Suprapubic skin (tissue), 4 donors: Measurements from ENCODE around the gene ICOS. TPM values are rescaled to one million over a fixed set of nuclear protein-coding genes. Genes with fewer than 3 reads are reported as not detected.

ENCODE experiments used
- DNase-seq, 2 donors: peaks; one replicate each; pipeline ENCODE4 v3.0.0-alpha.2; 2019; ENCODE audit warnings: low spot score in 2 of 2
- H3K27ac ChIP-seq: fragments of 200-600 bp; sonication (generic); one replicate; pipeline ENCODE4 v1.5.1; 2019
- H3K27me3 ChIP-seq: fragments of 200-600 bp; sonication (generic); one replicate; pipeline ENCODE4 v1.5.1; 2019
- H3K36me3 ChIP-seq: fragments of 200-600 bp; sonication (generic); one replicate; pipeline ENCODE4 v1.5.1; 2019
- H3K4me1 ChIP-seq: fragments of 200-600 bp; sonication (generic); one replicate; pipeline ENCODE4 v1.5.1; 2019
- H3K4me3 ChIP-seq: fragments of 200-600 bp; sonication (generic); one replicate; pipeline ENCODE4 v1.5.1; 2019; ENCODE audit warnings: mild to moderate bottlenecking
- H3K9me3 ChIP-seq: fragments of 200-600 bp; sonication (generic); one replicate; pipeline ENCODE4 v1.5.1; 2019
- CTCF ChIP-seq, 2 donors: fragments of 200-600 bp in 1 of 2; fragments of 450-650 bp in 1 of 2; sonication (generic) in 1 of 2; IDR thresholded peaks; one replicate each; pipeline ENCODE4 v1.5.1; 2016 to 2019; ENCODE audit warnings: antibody characterized with exemption in 2 of 2, mild to moderate bottlenecking in 1 of 2, moderate library complexity in 1 of 2
- EP300 ChIP-seq: sonication (generic); formaldehyde crosslinking; IDR thresholded peaks from one replicate; pipeline ENCODE4 v1.6.1; 2017; ENCODE audit warnings: antibody characterized with exemption
- POLR2A ChIP-seq, 2 donors: fragments of 450-650 bp; IDR thresholded peaks; one replicate each; pipeline ENCODE4 v1.6.1; 2017; ENCODE audit warnings: antibody characterized with exemption in 2 of 2, mild to moderate bottlenecking in 2 of 2, moderate library complexity in 2 of 2
- POLR2AphosphoS5 ChIP-seq, 3 donors: sonication (generic); formaldehyde crosslinking; IDR thresholded peaks; one replicate each; pipeline ENCODE4 v1.6.1; 2017; ENCODE audit warnings: antibody characterized with exemption in 3 of 3
- WGBS: methylation state at CpG from one replicate; pipeline ENCODE4 v1.1.5; 2018; 5-methylcytosine and 5-hydroxymethylcytosine counted together
- total RNA-seq, 4 donors: library from RNA; depleted of rRNA; stranded (reverse); fragments of >200 nt; gene quantifications; one replicate each; pipeline ENCODE4 v1.1.0, GENCODE V29; 2016

The ICOS gene
- total RNA-seq, 4 donors from 2014 or later, result 0.47 TPM; not detected in 3

- Histone ChIP-seq H3K27ac (no peak overlapping the region), H3K4me1 (no peaks in the 10 kb centered on the region), H3K36me3 (no peaks in the 10 kb centered on the region), H3K4me3 (no peak overlapping the region), H3K27me3 (no peaks in the 10 kb centered on the region), H3K9me3 (no peaks in the 10 kb centered on the region)
- DNase-seq, result no peak
- TF ChIP-seq CTCF (IDR thresholded peaks at IDR 0.05) (no peak), EP300 (no peak), POLR2A (IDR thresholded peaks at IDR 0.05) (no peak), POLR2AphosphoS5 (IDR thresholded peaks at IDR 0.05) (no peak)
- WGBS, result 70% methylated on average over 1 of the region's 1 CpG
Measured at GRCh38 chr2:203997481-203997880, 60.9 kb downstream of the ICOS start.

GRCh38 chr2:203997980-203998809 lies 61.6 kb downstream of the ICOS start:
- no peak for DNase-seq
- WGBS, result 77% methylated on average over 6 of the region's 6 CpGs
- no peaks in the 10 kb centered on the region for H3K27me3 ChIP-seq
- TF ChIP-seq POLR2AphosphoS5 (IDR thresholded peaks at IDR 0.05) (no peak), POLR2A (IDR thresholded peaks at IDR 0.05) (no peak), CTCF (IDR thresholded peaks at IDR 0.05) (no peak), EP300 (no peak)
- no peak overlapping the region for H3K4me3 ChIP-seq
- no peak overlapping the region for H3K27ac ChIP-seq
- H3K4me1 ChIP-seq, result no peaks in the 10 kb centered on the region
- no peaks in the 10 kb centered on the region for H3K9me3 ChIP-seq
- no peaks in the 10 kb centered on the region for H3K36me3 ChIP-seq

GRCh38 chr2:203999835-204000234 lies 63.3 kb downstream of the ICOS start:
- Histone ChIP-seq H3K36me3 (no peaks in the 10 kb centered on the region), H3K27ac (no peak overlapping the region), H3K27me3 (no peaks in the 10 kb centered on the region), H3K4me1 (peaks cover 8% of the 10 kb centered on the region), H3K4me3 (no peak overlapping the region), H3K9me3 (no peaks in the 10 kb centered on the region)
- DNase-seq, result no peak
- TF ChIP-seq EP300 (no peak), POLR2A (IDR thresholded peaks at IDR 0.05) (no peak), POLR2AphosphoS5 (IDR thresholded peaks at IDR 0.05) (no peak), CTCF (IDR thresholded peaks at IDR 0.05) (no peak)

- H3K4me3 ChIP-seq, result no peak overlapping the region
- TF ChIP-seq POLR2AphosphoS5 (IDR thresholded peaks at IDR 0.05) (no peak), CTCF (IDR thresholded peaks at IDR 0.05) (no peak), EP300 (no peak), POLR2A (IDR thresholded peaks at IDR 0.05) (no peak)
- no peaks in the 10 kb centered on the region for H3K27me3 ChIP-seq
- H3K9me3 ChIP-seq, result no peaks in the 10 kb centered on the region
- no peaks in the 10 kb centered on the region for H3K36me3 ChIP-seq
- no peak overlapping the region for H3K27ac ChIP-seq
- peaks cover 14% of the 10 kb centered on the region for H3K4me1 ChIP-seq
- no peak for DNase-seq
Measured at GRCh38 chr2:204000446-204000845, 63.9 kb downstream of the ICOS start.

- TF ChIP-seq POLR2AphosphoS5 (IDR thresholded peaks at IDR 0.05) (no peak), EP300 (no peak), CTCF (IDR thresholded peaks at IDR 0.05) (no peak), POLR2A (IDR thresholded peaks at IDR 0.05) (no peak)
Measured at GRCh38 chr2:204003276-204003990, 66.9 kb downstream of the ICOS start.

More at GRCh38 chr2:204003276-204003990, 66.9 kb downstream of the ICOS start:
- Histone ChIP-seq H3K27ac (no peak overlapping the region), H3K36me3 (no peaks in the 10 kb centered on the region), H3K9me3 (no peaks in the 10 kb centered on the region), H3K4me1 (peaks cover 15% of the 10 kb centered on the region), H3K4me3 (no peak overlapping the region), H3K27me3 (no peaks in the 10 kb centered on the region)
- 70% methylated on average over 3 of the region's 3 CpGs for WGBS
- no peak for DNase-seq
